ENCODE results near the gene PTPRE.
"Not testable (repeated sequence)": the region's sequence is repeated elsewhere in the genome, so short reads cannot be mapped to it uniquely, and the experiment has no call there.

The PTPRE gene

DNA sequence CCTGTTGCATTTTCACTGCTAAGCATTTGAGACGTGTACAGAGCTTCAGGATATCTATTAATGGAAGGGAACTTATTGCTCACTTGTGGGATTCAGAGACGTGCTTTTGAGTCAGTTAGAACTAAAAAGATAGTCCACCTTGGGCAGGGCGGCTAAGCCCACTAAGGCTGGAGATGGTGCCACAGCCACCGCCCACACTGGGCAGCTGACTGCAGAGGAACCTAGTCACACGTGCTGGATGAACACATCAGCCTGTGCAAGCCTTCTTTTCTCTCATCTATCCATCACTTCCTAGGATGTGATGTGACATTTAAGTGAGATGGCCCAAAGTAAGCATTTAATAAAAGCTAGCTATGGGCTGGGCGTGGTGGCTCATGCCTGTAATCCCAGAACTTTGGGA is 78.0 kb downstream of the PTPRE start:
- no peak for DNase-seq

GRCh38 chr10:127986531-127987466 is 79.9 kb downstream of the PTPRE start:
- DNase-seq: no peak

DNA sequence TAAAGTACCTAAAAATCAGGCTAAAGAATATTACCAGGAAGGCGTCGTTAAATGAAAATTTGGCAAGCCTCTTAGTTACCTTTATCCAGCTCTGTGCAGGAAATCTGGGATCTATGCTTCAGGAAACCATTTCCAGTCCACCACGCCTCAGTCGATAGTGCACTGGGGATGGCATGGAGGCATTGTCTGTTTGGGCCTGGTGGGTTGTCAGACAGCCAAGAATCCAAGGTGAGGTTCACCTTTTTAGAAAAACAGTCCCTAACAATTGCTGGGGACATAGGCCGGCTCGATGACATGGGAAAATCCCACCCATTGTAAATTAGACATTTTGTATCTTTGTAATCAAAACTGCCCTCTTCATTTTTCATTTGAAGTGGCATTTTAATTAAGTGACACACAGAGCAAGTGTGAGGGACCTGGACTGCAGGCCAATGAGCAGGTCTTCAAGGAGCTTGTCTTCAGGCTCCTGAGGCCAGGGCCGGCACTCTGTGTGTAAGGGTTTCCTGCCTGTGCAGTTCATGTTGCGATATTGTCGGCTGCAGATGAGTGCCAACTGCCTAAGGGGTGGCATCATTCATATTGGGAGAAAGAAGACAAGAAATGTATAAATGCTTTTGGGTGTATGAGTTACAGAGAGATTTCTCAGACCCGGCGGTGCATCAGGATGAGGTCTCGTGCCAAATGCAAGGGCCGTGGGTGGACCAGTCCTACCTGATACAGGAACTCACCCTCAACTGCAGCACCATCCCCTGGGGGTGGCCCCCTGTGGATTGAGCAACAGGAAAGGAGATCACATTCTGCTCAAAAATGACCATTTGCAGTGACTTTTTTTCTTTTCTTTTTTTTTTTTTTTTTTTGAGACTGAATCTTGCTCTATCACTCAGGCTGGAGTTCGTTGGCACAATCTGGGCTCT is 80.8 kb downstream of the PTPRE start:
- DNase-seq: no peak

DNA sequence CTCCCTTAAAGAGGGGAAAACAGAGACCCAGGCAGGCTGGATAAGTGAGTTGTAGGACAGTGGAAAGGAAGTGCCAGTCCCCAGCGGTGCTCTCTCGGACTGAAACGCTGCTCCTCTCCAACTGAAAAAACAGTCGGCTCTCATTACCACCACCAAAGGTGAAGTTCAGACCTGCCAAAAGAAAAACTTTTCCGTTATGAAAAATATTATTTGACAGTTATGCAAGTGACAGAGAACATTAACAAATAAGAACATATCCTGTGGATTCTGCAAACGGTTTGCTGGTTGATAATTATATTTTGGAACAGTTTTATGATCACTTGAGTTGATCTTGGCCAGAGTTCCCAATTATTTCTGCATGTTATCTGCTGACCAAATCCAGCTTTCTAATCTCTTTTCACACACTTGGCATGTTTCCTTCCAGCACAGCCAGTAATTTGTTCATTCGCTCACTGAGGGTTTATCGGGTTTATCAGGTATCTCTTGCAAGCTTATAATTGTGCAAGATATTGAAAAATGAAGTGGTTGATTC is 82.6 kb downstream of the PTPRE start:
- DNase-seq: peak; percentile 47

GRCh38 chr10:127990132-127990788 is 83.4 kb downstream of the PTPRE start:
- DNase-seq: not testable (repeated sequence)

- DNase-seq: peak; percentile 28
These were observed 84.1 kb downstream of the PTPRE start for GRCh38 chr10:127990846-127991542.

DNA sequence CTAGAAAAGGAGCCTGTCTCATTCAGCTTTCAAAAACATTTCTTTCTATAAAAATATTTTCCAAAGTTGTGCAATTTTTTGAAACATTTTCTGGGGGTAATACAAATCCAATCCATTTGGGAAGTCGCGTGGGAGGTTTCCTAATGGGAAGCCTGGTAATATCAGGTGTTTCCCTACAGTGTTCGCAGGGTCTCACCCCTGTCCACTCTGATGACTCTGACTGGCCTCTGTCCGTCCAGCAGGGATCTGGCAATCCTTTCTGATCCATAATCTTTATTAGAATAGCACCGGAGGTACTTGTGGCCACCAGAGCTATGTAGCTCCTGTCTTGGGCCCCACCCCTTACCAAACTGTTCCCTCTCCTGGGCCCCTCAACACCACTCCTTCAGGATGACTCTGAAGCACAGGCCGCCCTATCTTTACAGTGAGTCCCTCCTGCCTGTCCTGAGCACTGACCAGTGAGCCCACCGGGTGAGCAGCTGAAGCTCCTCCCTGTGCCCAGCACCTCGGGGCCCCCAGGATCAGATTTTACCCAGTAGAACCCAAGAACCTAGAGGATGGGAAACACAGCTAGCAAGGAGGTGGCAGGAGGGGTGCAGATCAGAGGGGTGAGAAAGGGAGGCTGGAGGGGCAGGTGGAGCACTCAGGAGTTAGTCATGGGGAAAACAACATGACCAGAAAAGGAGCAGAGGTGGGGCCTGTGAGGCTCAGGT is 84.8 kb downstream of the PTPRE start:
- no peak for DNase-seq

DNA sequence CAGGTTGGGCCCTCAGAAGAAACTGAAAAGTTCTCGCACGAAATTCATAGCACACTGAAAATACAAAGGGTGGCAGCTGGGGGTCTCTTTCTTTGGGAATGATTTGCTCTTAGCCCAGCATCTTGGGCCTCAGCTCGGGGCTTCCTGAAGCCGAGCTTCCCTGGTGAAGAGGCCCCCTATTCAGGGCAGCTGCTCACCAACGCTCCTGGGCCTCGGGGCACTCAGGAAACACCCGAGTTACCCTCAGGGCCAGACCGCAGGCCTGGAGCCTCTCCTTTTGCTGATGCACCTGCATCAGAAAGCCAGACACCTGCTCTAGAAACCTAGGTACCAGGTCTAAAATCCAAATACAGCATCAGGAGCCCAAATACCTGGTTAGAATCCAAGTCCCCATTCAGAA is 85.5 kb downstream of the PTPRE start:
- DNase-seq: no peak

- no peak for DNase-seq
These were observed 86.3 kb downstream of the PTPRE start for GRCh38 chr10:127993056-127993690.

DNA sequence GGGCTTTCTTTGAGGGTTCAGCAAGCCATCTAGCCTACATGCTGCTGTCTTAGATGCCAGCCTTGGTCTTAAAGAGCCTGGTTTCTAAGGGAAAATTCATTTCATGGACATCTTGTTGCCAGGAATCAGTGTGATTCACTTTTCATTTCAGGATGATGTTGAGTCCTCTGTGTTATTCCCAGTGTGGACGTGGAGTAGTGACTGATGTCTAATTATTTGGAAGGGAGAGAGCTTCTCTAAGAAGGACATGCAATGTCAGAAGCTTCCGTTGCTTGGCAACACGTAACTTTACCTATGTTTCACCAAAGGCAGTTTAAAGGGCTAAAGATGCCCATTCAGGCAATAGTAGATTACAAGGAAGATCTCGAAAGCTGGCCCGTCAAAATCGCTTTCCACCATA is 89.0 kb downstream of the PTPRE start:
- no peak for DNase-seq

DNA sequence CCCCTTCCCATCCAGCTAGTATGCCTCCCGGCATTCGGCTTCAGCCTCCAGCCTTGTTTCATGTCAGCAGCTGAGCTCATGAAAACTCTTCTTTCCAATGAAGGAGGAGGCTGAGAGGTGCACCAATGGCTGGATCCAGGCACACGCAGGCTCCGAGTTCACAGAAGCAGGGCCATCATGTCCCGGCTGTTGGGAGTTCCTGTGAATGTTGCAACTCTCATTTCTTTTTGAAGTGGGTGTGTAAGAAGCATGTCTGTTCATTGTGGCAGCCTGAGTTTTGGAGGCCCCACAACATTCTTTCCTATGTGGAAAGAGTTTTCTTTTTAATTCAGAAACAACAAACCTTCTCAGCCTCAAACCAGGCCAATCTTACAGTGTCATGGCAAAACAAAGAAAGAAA is 89.7 kb downstream of the PTPRE start:
- DNase-seq: no peak

- no peak for DNase-seq
These were observed 90.4 kb downstream of the PTPRE start for GRCh38 chr10:127997271-127997670.

DNA sequence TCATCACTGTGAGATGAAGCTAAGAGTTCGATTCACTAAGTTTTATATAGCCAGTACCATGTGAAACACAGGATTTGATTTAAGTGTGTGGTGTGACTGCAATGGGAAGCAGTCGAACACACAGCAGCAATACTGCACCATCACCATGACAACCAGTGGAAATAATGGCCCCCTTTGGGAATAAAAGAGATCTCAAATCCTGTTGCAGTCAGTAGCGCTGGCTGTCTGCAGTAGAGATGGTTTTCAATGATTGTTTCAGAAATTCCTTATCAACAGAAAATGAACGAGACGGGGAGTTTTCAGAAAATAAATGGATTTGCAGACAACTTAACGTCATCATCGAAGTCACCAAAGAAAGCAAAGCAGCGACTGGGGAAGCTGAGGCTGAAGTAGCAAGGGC is 91.0 kb downstream of the PTPRE start:
- no peak for DNase-seq

DNA sequence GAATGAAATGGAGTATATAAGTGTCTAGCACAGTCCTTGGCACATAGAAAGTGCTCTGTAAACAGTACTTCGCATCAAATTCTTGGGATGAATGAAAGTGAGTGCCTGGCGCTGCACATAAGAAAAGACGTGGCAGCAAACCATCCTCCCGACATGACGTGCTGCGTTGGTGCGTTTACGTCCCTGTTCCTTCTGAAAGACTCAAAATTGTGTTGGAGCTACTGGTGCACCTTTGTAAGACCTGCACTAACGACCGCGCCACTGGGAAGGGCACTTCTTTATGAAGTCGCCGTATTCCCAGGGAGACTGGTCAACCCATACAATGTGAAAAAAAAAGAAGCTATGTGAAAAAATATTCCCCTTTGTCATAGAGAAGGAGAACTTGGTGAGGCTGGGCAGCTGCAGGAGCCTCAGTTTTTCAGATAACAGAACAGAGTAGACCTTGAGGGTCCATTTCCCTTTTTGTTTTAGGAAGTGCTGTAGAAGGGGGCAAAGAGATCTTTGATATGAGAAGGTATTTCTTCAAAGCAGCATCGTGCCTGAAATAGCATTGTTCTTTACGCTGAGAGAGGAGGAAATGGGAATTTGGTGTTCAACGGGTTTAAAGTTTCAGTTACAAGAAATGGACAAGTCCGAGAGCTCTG is 91.7 kb downstream of the PTPRE start:
- no peak for DNase-seq

DNA sequence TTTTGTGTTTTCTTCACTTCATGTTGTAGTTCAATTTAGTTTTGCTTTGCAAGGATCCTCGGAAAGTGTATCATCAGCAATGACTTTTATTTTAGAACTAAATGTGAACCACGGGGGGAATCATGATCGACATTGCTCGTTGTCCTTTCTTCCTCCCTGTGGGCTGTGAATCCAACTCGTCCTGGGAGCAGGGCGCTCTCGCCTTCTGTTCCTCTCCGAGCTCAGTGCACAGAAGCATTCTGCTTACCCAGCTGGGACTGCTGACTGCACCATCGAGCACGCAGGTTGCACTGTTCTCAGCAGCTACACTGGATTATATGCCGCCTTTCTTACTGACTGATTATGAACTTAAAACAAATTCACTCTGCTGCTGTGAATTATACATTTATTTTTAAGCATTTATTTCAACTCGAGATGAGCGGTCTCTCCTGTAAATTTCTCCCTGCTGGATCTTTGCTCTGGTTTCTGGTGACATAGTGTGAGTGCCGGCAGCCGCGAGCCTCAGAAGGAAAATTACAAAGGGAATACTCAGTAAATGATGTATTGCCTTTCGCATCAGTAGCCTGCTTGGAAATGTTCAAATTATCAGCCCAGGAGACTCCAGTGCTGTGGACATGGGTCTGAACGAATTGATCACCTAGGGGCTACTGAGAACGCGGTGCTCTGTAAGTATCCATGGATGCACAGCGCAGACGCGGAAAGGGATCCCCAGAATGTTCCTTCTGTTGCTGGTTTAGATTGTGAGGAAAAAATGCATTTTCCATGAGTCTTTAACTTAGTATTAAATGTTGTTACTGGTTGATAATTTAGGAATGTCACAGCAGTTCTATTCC is 92.6 kb downstream of the PTPRE start:
- DNase-seq: no peak

DNA sequence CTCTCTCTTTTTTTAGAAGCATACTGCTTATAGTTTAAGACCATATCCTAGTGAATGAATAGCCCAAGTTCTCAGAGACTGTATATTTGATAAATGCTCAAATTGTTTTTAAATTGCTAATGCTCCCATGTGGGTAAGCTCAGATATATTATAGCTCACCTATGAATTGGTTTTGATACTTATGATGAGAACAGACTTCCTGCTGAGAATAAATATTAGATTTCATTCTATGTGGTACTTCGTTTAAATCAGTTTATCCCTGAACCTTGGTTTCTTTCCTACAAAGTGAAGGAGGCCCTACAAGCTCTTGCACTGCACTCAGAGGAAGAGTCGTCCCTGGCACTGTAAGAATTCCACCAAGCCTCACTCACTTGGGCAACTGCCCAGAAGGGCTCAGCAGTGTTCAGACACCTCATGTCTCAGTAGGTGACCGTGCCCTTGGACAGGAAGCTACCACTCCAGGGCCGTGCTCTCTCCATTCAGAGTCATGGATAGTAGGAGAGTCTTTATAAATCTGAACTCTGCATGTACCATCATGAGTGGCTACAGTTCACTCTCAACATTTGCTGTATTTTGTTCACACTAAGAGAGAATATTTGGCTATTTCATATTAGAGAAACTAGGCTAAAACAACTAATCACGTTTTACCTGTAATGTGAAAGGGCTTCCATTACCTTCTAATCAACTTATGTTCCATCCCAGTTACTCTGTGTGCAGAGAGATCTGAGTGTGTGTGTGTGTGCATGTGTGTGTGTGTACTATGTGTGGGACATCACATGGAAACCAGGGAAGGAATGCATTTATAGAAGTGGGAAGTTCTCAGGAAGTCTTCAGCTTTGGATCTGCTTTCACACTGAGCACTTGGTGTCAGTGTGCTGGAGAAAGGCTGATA is 93.8 kb downstream of the PTPRE start:
- DNase-seq: no peak

DNA sequence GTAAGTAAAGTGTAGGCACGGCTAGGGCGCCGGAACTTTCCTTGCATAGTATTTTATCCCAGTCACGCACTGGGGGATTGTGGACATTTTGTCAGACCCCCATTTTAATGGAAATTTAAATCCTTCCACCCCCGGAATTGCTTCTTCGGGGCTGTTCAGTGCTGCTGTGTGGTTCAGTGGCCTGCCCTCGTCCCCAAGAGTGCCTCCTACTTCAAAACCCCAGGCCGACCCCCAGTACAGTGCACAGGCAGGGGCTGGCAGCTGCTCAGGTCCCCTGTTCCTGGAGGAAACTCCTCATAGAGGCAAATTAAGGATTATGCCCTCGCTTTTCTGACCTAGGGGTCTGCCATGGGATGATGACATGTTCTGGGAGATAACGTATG is 94.5 kb downstream of the PTPRE start:
- DNase-seq: no peak

- no peak for DNase-seq
These were observed 94.9 kb downstream of the PTPRE start for GRCh38 chr10:128001849-128002248.

- DNase-seq: no peak
These were observed 96.6 kb downstream of the PTPRE start for GRCh38 chr10:128003521-128003920.

All from hematopoietic multipotent progenitor cell treated with erythropoietin and hydrocortisone succinate and interleukin-3 and kit ligand, for 8 days (in vitro differentiated cells).